ENCODE measurements around the gene PLCL1.

DNA sequence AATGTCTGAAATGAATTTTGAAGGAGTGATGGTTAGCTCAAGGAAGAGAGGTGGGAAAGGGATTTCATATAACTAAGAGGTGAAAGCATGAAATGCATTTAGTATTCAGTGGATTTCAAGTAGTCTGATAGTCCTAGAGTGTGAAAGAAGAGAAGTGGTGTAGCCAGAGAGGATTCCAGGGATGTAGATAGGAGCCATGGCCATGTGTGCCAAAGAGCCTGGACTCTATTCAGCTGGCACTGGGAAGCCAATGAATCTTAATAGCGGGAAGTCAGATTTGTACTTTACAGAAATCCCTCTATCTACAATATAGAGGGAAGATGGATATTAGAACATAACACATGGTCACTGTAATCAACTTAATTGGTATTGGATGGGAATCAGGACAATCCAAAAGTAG lies 10.9 kb upstream of the PLCL1 start:
- TF ChIP-seq, protein P1, sequence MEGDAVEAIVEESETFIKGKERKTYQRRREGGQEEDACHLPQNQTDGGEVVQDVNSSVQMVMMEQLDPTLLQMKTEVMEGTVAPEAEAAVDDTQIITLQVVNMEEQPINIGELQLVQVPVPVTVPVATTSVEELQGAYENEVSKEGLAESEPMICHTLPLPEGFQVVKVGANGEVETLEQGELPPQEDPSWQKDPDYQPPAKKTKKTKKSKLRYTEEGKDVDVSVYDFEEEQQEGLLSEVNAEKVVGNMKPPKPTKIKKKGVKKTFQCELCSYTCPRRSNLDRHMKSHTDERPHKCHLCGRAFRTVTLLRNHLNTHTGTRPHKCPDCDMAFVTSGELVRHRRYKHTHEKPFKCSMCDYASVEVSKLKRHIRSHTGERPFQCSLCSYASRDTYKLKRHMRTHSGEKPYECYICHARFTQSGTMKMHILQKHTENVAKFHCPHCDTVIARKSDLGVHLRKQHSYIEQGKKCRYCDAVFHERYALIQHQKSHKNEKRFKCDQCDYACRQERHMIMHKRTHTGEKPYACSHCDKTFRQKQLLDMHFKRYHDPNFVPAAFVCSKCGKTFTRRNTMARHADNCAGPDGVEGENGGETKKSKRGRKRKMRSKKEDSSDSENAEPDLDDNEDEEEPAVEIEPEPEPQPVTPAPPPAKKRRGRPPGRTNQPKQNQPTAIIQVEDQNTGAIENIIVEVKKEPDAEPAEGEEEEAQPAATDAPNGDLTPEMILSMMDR (IDR thresholded peaks at IDR 0.05; ENCODE audit: low read depth, low read length) = no peak
- no peak for TF ChIP-seq POLR2A (IDR thresholded peaks at IDR 0.05; ENCODE audit: extremely low read depth, insufficient read length)
